Measurements from ENCODE around the gene CD40LG. TPM values are rescaled to one million over a fixed set of nuclear protein-coding genes. Genes with fewer than 3 reads are reported as not detected.

The CD40LG gene
- polyA plus RNA-seq, 1 donor from 2014 or later: not detected

DNA sequence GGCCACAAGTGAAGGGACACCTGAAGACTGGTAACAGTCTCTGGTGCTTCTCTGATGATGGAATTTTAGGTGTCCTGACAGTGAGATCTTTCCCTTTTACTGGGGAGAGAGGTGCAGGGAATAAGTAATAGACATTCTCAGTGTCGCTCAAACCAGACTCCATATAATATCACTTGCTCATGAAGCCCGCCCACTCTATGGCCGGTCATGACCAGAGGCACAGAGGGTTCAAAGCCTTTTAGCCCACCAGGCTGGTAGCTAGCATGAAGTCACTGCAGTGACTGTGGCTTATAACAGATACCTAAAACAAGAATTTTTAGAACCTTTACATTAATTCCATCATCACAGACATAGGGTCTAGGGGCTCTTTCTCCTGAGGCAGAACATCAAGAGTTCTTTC, 2.9 kb downstream of the CD40LG start:
- no peak overlapping the region for H2AFZ ChIP-seq (ENCODE audit: low read depth, low read length)
- H3K79me2 ChIP-seq (replicated peaks; ENCODE audit: insufficient read depth, low read length): no peaks in the 10 kb centered on the region
- H3K9ac ChIP-seq (ENCODE audit: low read length): no peak overlapping the region
- H3K9me2 ChIP-seq (ENCODE audit: insufficient read depth, low read length): no peaks in the 10 kb centered on the region
- H3K9me3 ChIP-seq (ENCODE audit: low read length): no peaks in the 10 kb centered on the region
- no peaks in the 10 kb centered on the region for H3K27me3 ChIP-seq (ENCODE audit: insufficient read depth, low read depth, low read length)
- no peaks in the 10 kb centered on the region for H3K36me3 ChIP-seq (ENCODE audit: insufficient read depth, low read length)
- no peaks in the 10 kb centered on the region for H4K20me1 ChIP-seq (ENCODE audit: insufficient read depth)
- H3F3A ChIP-seq (ENCODE audit: insufficient read depth, low read length, poor library complexity, severe bottlenecking): no peaks in the 10 kb centered on the region
- H3K4me3 ChIP-seq (ENCODE audit: low read length): no peak overlapping the region
- H3K4me2 ChIP-seq (ENCODE audit: low read length): no peak overlapping the region
- no peak overlapping the region for H3K27ac ChIP-seq (ENCODE audit: low read length)
- TF ChIP-seq TAF1 (IDR thresholded peaks at IDR 0.05; ENCODE audit: low read depth) (no peak), SMC3 (conservative IDR thresholded peaks at IDR 0.05; ENCODE audit: poor library complexity) (no peak), MXI1 (conservative IDR thresholded peaks at IDR 0.05; ENCODE audit: poor library complexity, severe bottlenecking) (no peak), EP300 (conservative IDR thresholded peaks at IDR 0.05; ENCODE audit: poor library complexity, severe bottlenecking) (no peak)
- TF ChIP-seq, protein P1, sequence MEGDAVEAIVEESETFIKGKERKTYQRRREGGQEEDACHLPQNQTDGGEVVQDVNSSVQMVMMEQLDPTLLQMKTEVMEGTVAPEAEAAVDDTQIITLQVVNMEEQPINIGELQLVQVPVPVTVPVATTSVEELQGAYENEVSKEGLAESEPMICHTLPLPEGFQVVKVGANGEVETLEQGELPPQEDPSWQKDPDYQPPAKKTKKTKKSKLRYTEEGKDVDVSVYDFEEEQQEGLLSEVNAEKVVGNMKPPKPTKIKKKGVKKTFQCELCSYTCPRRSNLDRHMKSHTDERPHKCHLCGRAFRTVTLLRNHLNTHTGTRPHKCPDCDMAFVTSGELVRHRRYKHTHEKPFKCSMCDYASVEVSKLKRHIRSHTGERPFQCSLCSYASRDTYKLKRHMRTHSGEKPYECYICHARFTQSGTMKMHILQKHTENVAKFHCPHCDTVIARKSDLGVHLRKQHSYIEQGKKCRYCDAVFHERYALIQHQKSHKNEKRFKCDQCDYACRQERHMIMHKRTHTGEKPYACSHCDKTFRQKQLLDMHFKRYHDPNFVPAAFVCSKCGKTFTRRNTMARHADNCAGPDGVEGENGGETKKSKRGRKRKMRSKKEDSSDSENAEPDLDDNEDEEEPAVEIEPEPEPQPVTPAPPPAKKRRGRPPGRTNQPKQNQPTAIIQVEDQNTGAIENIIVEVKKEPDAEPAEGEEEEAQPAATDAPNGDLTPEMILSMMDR (IDR thresholded peaks at IDR 0.05; ENCODE audit: poor library complexity, severe bottlenecking): no peak

DNA sequence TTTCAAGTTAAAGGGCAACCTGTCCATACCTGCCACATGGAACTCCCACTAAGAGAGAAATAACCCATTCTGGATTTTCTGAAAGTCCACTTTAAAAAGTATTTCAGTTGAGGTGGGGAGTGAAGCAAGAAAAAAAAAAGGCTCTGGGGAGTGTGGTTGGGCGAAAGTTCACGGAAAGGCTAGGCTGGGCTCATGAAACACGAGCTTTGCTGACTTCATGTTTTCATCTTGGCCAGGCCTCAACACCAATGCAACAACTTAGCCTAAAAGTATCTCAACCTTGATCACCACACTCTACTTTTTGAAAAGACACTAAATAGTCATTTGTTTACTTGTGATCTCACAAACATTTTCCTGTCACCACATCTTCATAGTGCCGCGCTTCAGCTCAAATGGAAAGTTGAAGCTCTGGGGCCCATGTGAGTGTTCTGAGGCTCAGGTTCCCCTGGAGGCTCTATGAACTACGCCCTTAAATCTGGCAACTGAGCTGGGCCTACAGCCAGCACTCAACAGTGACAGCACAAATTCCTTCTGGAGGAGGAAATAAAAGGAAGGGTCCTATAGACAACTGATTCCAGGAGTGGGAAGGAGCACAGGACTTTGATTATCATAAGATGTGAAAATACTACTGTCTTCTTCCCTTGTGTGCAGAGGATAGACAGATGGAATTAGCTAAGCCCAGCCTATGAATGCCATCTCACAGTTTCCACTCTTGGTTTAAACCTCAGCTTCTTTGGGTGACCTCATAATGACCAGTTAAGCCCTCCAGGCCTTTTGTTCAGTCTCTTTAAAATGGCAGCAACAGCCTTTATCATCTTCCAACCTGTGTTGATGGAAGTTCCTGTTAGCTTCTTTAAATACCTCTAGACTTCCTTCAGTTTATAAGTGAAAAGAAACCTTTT, 5.1 kb downstream of the CD40LG start:
- Histone ChIP-seq H3K9me2 (ENCODE audit: insufficient read depth, low read length) (no peaks in the 10 kb centered on the region), H3K36me3 (ENCODE audit: insufficient read depth, low read length) (no peaks in the 10 kb centered on the region), H3K79me2 (replicated peaks; ENCODE audit: insufficient read depth, low read length) (no peaks in the 10 kb centered on the region), H4K20me1 (ENCODE audit: insufficient read depth) (no peaks in the 10 kb centered on the region), H3K27ac (ENCODE audit: low read length) (no peak overlapping the region), H3K9me3 (ENCODE audit: low read length) (no peaks in the 10 kb centered on the region), H3K27me3 (ENCODE audit: insufficient read depth, low read depth, low read length) (no peaks in the 10 kb centered on the region), H2AFZ (ENCODE audit: low read depth, low read length) (no peak overlapping the region), H3K9ac (ENCODE audit: low read length) (no peak overlapping the region), H3F3A (ENCODE audit: insufficient read depth, low read length, poor library complexity, severe bottlenecking) (no peaks in the 10 kb centered on the region), H3K4me2 (ENCODE audit: low read length) (no peak overlapping the region), H3K4me3 (ENCODE audit: low read length) (no peak overlapping the region)
- no peak for TF ChIP-seq POLR2AphosphoS5 (IDR thresholded peaks at IDR 0.05)
- no peak for TF ChIP-seq MXI1 (conservative IDR thresholded peaks at IDR 0.05; ENCODE audit: poor library complexity, severe bottlenecking)
- TF ChIP-seq, protein P2, sequence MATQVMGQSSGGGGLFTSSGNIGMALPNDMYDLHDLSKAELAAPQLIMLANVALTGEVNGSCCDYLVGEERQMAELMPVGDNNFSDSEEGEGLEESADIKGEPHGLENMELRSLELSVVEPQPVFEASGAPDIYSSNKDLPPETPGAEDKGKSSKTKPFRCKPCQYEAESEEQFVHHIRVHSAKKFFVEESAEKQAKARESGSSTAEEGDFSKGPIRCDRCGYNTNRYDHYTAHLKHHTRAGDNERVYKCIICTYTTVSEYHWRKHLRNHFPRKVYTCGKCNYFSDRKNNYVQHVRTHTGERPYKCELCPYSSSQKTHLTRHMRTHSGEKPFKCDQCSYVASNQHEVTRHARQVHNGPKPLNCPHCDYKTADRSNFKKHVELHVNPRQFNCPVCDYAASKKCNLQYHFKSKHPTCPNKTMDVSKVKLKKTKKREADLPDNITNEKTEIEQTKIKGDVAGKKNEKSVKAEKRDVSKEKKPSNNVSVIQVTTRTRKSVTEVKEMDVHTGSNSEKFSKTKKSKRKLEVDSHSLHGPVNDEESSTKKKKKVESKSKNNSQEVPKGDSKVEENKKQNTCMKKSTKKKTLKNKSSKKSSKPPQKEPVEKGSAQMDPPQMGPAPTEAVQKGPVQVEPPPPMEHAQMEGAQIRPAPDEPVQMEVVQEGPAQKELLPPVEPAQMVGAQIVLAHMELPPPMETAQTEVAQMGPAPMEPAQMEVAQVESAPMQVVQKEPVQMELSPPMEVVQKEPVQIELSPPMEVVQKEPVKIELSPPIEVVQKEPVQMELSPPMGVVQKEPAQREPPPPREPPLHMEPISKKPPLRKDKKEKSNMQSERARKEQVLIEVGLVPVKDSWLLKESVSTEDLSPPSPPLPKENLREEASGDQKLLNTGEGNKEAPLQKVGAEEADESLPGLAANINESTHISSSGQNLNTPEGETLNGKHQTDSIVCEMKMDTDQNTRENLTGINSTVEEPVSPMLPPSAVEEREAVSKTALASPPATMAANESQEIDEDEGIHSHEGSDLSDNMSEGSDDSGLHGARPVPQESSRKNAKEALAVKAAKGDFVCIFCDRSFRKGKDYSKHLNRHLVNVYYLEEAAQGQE (IDR thresholded peaks at IDR 0.05; ENCODE audit: borderline replicate concordance): no peak
- TF ChIP-seq, protein P1 (IDR thresholded peaks at IDR 0.05; ENCODE audit: poor library complexity, severe bottlenecking): no peak
- TF ChIP-seq RAD21 (conservative IDR thresholded peaks at IDR 0.05): no peak
- no peak for TF ChIP-seq SMC3 (conservative IDR thresholded peaks at IDR 0.05; ENCODE audit: poor library complexity)
- no peak for TF ChIP-seq TAF1 (IDR thresholded peaks at IDR 0.05; ENCODE audit: low read depth)
- TF ChIP-seq EZH2 (IDR thresholded peaks at IDR 0.05; ENCODE audit: borderline replicate concordance, insufficient read depth, low read length, poor library complexity, severe bottlenecking): no peak
